ENCODE data around the gene NFAM1. TPM values are rescaled to one million over a fixed set of nuclear protein-coding genes. Genes with fewer than 3 reads are reported as not detected.

NFAM1 gene
- total RNA-seq, 8 experiments from 2014 or later: 0.16 to 1.1 (median 0.54) TPM

- no peak for ATAC-seq (replicated peaks in 6 of 8)
- Histone ChIP-seq H3K4me1 (replicated peaks in 1 of 2) (peaks cover 55 to 64% of the 10 kb centered on the region in 2 donors), H3K4me3 (peak overlapping the region; percentile 53 to 64 (median 59)), H3K27ac (peak overlapping the region; percentile 2 to 81)
- in situ Hi-C loops (cut with MboI; ENCODE audit: low pct_unique_long_range_greater_than_20kb in 2 of 9, low sequenced_read_pairs in 9 of 9, unreplicated experiment in 9 of 9): no loop called here
- 0 to 8% (median 0%) methylated on average over 1 to 4 of the region's 11 CpGs; no CpG with 5 or more reads in 6 of the 10 experiments for WGBS, 10 experiments
Measured at GRCh38 chr22:42367980-42368378, 64.2 kb downstream of the NFAM1 start.

- in situ Hi-C loops (cut with MboI; ENCODE audit: low pct_unique_long_range_greater_than_20kb in 2 of 9, low sequenced_read_pairs in 9 of 9, unreplicated experiment in 9 of 9): no loop called here
- H3K27ac ChIP-seq: no peak overlapping the region
- peak overlapping the region; percentile 53 to 64 (median 59) for H3K4me3 ChIP-seq
- peaks cover 55 to 60% of the 10 kb centered on the region in 2 donors for H3K4me1 ChIP-seq (replicated peaks in 1 of 2)
- ATAC-seq (replicated peaks in 6 of 8): no peak
- 0 to 100% (median 80%) methylated on average over 1 to 4 of the region's 8 CpGs; no CpG with 5 or more reads in 1 of the 10 experiments for WGBS, 10 experiments
Measured at GRCh38 chr22:42366806-42367581, 65.2 kb downstream of the NFAM1 start.

DNA sequence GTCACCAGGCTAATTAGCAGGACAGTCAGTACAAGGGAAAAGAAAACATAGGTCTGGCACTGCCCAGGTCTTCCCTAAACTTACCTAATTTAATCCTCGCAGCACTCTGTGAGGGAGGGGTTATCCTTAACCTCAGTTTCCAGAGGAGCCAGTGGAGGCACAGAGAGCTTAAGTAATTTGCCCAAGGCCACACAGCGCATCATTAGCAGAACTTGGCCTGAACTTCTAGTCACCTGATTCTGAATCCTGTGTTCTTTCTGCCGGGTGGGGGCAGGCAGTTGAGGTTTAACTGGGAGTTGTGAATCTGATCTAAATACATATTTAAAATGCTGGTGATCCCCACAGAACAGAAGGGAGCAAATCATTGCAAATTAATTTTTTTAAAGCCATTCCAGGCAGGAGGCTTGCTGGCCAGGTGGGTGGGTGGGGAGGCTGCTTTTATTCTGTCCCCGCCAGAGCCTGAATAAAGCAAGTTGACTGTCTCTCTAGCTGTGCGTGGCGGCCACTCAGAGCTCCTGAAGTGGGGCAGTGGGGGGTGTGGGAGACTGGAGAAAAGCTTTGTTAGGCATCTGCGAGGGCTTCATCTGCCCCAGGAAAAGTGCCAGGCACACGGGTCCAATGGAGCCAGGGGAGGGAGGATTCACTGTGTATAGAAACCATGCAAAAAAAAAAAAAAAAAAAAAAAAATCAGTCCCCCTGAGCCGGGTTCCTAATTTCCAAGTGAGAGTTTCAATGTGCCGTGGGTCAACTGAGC is 66.1 kb downstream of the NFAM1 start:
- WGBS, 10 experiments: 25 to 80% (median 60%) methylated on average over 1 to 6 of the region's 10 CpGs; no CpG with 5 or more reads in 1 of the 10 experiments
- in situ Hi-C loops (cut with MboI; ENCODE audit: low pct_unique_long_range_greater_than_20kb in 2 of 9, low sequenced_read_pairs in 9 of 9, unreplicated experiment in 9 of 9): no loop called here
- Histone ChIP-seq H3K27ac (peak overlapping the region; percentile 64 to 80), H3K4me1 (replicated peaks in 1 of 2) (peaks cover 49 to 51% of the 10 kb centered on the region in 2 donors), H3K4me3 (peak overlapping the region in 4 of 5 donors; percentile 8 to 59 (median 15))
- ATAC-seq (replicated peaks in 6 of 8): no peak

DNA sequence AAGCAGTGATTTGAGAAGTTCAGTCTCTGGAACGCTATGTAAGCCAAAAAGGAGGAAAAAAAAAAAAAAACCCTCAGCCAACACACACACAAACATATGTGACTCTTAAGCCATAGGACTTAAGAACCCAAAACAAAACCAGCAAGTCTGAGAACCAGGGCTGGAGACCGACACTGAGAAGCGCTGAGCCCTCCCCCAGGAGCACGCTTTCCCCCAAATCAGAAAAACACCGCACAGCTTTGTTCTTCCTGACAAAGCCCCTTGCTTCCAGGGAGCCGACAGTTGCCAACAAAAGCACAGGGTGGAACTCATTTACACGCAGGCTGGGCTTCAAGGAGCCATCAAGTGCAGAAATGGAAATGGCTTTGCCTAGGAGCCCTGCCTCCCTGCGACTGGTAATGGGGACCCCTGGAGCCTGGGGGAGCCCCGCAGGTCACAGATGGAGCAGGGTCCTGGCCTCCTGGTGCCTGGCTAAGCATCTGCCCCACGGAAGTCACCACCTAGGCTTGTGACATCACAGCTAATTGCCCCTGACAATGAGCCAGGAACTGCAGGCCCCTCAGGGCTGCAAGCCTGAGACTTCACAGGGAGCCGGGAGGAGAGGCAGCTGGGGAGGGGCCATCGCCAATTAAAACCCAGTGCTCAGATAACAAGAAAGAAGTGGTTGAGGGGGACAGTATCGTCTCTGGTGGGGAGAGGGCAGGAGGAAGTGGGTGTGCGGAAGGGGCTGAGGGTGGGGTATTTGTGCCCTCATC is 66.9 kb downstream of the NFAM1 start:
- ATAC-seq (replicated peaks in 6 of 8): peak in 4 of 8 experiments; percentile 2 to 9 (median 7)
- H3K27ac ChIP-seq: peak overlapping the region; percentile 64 to 80
- peaks cover 44 to 45% of the 10 kb centered on the region in 2 donors for H3K4me1 ChIP-seq (replicated peaks in 1 of 2)
- 0 to 40% (median 4%) methylated on average over 1 to 7 of the region's 14 CpGs; no CpG with 5 or more reads in 4 of the 10 experiments for WGBS, 10 experiments
- in situ Hi-C loops (cut with MboI; ENCODE audit: low pct_unique_long_range_greater_than_20kb in 2 of 9, low sequenced_read_pairs in 9 of 9, unreplicated experiment in 9 of 9): no loop called here
- H3K4me3 ChIP-seq: peak overlapping the region; percentile 8 to 59 (median 13)

GRCh38 chr22:42364604-42365110 is 67.5 kb downstream of the NFAM1 start:
- 9 to 50% (median 23%) methylated on average over 1 to 13 of the region's 13 CpGs; no CpG with 5 or more reads in 1 of the 10 experiments for WGBS, 10 experiments
- no peak for ATAC-seq (replicated peaks in 6 of 8)
- in situ Hi-C loops (cut with MboI; ENCODE audit: low pct_unique_long_range_greater_than_20kb in 2 of 9, low sequenced_read_pairs in 9 of 9, unreplicated experiment in 9 of 9): no loop called here
- Histone ChIP-seq H3K27ac (peak overlapping the region; percentile 64 to 80), H3K4me3 (peak overlapping the region; percentile 8 to 59 (median 13)), H3K4me1 (replicated peaks in 1 of 2) (peaks cover 41 to 43% of the 10 kb centered on the region in 2 donors)

DNA sequence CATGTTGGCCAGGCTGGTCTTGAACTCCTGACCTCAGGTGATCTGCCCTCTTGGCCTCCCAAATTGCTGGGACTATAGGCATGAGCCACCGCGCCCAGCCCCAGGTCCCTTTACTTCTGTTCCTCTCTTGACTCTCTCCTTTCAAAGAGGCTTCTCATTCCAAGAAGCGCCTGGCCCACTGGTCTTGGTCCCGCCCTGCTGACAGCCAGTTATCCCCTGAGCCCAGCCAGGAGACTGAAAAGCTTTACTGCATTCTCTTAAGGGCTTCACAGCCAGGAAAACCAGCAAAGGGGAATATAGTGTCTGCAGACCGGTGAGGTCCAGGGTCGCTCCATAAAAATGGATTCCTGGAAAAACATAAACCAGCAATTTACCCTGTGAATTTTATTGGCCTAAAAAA is 68.3 kb downstream of the NFAM1 start:
- H3K4me3 ChIP-seq: no peak overlapping the region
- peak in 1 of 8 experiments; percentile 5 for ATAC-seq (replicated peaks in 6 of 8)
- in situ Hi-C loops (cut with MboI; ENCODE audit: low pct_unique_long_range_greater_than_20kb in 2 of 9, low sequenced_read_pairs in 9 of 9, unreplicated experiment in 9 of 9): no loop called here
- H3K4me1 ChIP-seq (replicated peaks in 1 of 2): peaks cover 40 to 41% of the 10 kb centered on the region in 2 donors
- WGBS, 10 experiments: 50 to 100% (median 87%) methylated on average over 1 to 6 of the region's 6 CpGs
- H3K27ac ChIP-seq: peak overlapping the region in 1 of 2 donors; percentile 80

GRCh38 chr22:42361523-42361922 is 70.7 kb downstream of the NFAM1 start:
- H3K27ac ChIP-seq: no peak overlapping the region
- 60 to 100% (median 87%) methylated on average over 1 to 6 of the region's 10 CpGs; no CpG with 5 or more reads in 5 of the 10 experiments for WGBS, 10 experiments
- H3K4me3 ChIP-seq: no peak overlapping the region
- peaks cover 33 to 35% of the 10 kb centered on the region in 2 donors for H3K4me1 ChIP-seq (replicated peaks in 1 of 2)
- in situ Hi-C loops (cut with MboI; ENCODE audit: low pct_unique_long_range_greater_than_20kb in 2 of 9, low sequenced_read_pairs in 9 of 9, unreplicated experiment in 9 of 9): no loop called here
- ATAC-seq (replicated peaks in 6 of 8): no peak

GRCh38 chr22:42360348-42360747 is 71.9 kb downstream of the NFAM1 start:
- 19 to 100% (median 99%) methylated on average over 1 to 5 of the region's 7 CpGs; no CpG with 5 or more reads in 6 of the 10 experiments for whole genome bisulfite sequencing, 10 experiments
- in situ Hi-C loops (cut with MboI; ENCODE audit: low pct_unique_long_range_greater_than_20kb in 2 of 9, low sequenced_read_pairs in 9 of 9, unreplicated experiment in 9 of 9): no loop called here
- Histone ChIP-seq H3K4me3 (no peak overlapping the region), H3K27ac (no peak overlapping the region), H3K4me1 (replicated peaks in 1 of 2) (peaks cover 26 to 34% of the 10 kb centered on the region in 2 donors)
- no peak for ATAC-seq (replicated peaks in 6 of 8)

- 40 to 100% (median 71%) methylated on average over 1 to 15 of the region's 16 CpGs for WGBS, 10 experiments
- in situ Hi-C loops (cut with MboI; ENCODE audit: low pct_unique_long_range_greater_than_20kb in 2 of 9, low sequenced_read_pairs in 9 of 9, unreplicated experiment in 9 of 9): no loop called here
- Histone ChIP-seq H3K4me3 (no peak overlapping the region), H3K4me1 (replicated peaks in 1 of 2) (peaks cover 19 to 27% of the 10 kb centered on the region in 2 donors), H3K27ac (no peak overlapping the region)
- ATAC-seq (replicated peaks in 6 of 8): peak in 1 of 8 experiments; percentile 4
Measured at GRCh38 chr22:42358643-42359558, 73.3 kb downstream of the NFAM1 start.

GRCh38 chr22:42357634-42358296 is 74.4 kb downstream of the NFAM1 start:
- Histone ChIP-seq H3K27ac (no peak overlapping the region), H3K4me1 (replicated peaks in 1 of 2) (peaks cover 22 to 29% of the 10 kb centered on the region in 2 donors), H3K4me3 (no peak overlapping the region)
- in situ Hi-C loops (cut with MboI; ENCODE audit: low pct_unique_long_range_greater_than_20kb in 2 of 9, low sequenced_read_pairs in 9 of 9, unreplicated experiment in 9 of 9): no loop called here
- ATAC-seq (replicated peaks in 6 of 8): no peak
- WGBS, 10 experiments: 20 to 90% (median 78%) methylated on average over 1 to 8 of the region's 8 CpGs; no CpG with 5 or more reads in 4 of the 10 experiments

DNA sequence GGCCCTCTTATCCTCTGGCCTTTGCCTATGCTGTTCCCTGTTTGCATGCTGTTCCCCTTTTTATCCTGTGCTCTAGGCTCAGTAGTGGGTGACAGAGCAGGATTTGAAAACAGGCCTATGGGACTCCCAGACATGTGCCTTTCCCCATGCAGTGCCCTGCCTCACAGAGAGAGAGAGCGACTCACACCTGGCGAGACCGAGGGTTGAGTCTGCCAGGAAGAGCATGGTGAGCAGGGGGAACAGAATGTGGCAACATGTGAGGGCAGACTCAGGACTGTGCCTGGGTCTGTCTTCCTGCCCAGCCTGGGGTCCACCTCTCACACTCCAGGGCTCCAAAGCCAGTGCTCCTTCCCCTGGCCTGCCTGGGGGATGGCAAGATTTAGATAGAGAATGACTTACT is 75.0 kb downstream of the NFAM1 start:
- ATAC-seq (replicated peaks in 6 of 8): no peak

More for the DNA sequence above, 75.0 kb downstream of the NFAM1 start:
- WGBS, 10 experiments: 83% methylated on average over 1 of the region's 3 CpGs; no CpG with 5 or more reads in 9 of the 10 experiments
- Histone ChIP-seq H3K27ac (no peak overlapping the region), H3K4me3 (no peak overlapping the region), H3K4me1 (replicated peaks in 1 of 2) (peaks cover 22 to 29% of the 10 kb centered on the region in 2 donors)
- in situ Hi-C loops (cut with MboI; ENCODE audit: low pct_unique_long_range_greater_than_20kb in 2 of 9, low sequenced_read_pairs in 9 of 9, unreplicated experiment in 9 of 9): no loop called here
